ENCODE measurements around the gene LYPLAL1.
A peak's percentile ranks its signal among the peaks of the same experiment; 100 is the strongest.

The LYPLAL1 gene

GRCh38 chr1:219173758-219174459, at the start of gene LYPLAL1:
TSS of gene LYPLAL1 (plus strand) at chr1:219173878. CDS start at chr1:219173891, 13 bp downstream.
- DNase-seq (ENCODE audit: low read depth in 3 of 3) = peak; percentile 72 to 80 (median 73)

DNA sequence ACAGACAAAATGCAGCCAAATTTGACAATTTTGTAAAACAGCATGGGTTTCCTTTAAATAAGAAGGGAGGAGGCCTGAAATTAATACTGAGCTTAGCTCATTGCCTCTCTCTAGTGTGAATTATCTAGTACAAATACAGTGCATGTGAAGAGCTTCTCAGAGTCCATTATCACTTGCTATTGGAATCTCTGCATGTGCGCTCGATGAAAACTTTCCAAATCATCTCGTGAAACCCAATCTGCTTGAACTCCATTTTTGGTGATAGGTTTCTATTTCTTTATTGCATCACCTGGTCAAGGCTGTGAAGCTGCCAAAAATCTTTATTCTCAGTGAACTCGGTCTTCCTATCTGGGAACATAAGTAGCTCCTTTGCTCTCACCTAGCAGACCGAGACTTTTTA, 49.5 kb upstream of the LYPLAL1 start:
- DNase-seq (ENCODE audit: low read depth in 3 of 3) = no peak

DNA sequence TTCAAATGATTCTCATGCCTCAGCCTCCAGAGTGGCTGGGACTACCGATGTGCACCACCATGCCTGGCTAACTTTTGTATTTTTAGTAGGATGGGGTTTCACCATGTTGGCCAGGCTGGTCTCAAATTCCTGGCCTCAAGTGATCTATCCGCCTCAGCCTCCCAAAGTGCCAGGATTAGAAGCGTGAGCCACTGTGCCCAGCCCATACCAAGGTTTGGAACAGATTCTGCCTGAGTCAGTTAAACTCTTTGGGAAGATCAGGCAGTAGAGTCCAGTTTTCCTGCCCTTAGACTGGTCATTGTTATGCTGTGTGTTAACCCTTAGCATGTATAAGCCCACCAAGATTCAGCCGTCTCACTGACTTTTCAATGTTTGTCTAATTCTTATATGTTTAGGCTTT, 48.3 kb upstream of the LYPLAL1 start:
- DNase-seq (ENCODE audit: low read depth in 3 of 3) = no peak

GRCh38 chr1:219126377-219126776, 47.3 kb upstream of the LYPLAL1 start:
- DNase-seq (ENCODE audit: low read depth in 3 of 3) = no peak

DNA sequence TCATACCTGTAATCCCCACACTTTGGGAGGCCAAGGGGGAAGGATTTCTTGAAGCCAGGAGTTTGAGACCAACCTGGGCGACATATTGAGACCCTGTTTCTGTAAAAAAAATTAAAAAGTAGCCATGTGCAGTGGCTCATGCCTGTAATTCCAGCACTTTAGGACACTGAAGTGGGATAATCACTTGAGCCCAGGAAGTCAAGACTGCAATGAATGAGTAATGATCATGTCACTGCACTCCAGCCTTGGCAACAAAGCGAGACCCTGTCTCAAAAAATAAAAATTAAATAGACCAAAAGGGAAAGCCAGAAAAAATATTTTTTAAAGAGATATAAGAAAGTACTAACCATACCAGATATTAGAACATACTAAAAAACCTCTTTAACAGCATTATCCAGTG, 44.7 kb upstream of the LYPLAL1 start:
- DNase-seq (ENCODE audit: low read depth in 3 of 3) = no peak

GRCh38 chr1:219130366-219130935, 43.2 kb upstream of the LYPLAL1 start:
- DNase-seq (ENCODE audit: low read depth in 3 of 3) = no peak

DNA sequence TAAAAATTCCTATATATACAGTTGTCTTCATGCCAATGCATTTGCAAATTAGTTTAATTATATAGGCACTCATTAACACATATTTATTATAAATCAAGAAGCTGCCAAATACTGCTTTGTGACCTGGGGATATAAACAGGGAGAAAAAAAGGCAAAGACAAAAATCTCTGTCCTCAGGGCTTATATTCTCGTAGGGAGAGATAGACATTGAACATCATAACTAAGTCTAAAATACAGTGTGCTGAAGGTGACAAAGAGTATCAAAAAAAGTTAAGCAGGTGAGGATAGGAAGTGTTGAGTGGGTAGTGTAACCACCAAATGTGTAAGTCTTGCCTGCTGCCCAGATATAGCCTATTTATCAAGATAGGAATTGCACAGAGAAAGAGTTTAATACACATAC, 40.7 kb upstream of the LYPLAL1 start:
- DNase-seq (ENCODE audit: low read depth in 3 of 3) = no peak

- DNase-seq (ENCODE audit: low read depth in 3 of 3) = no peak
These were observed 34.9 kb upstream of the LYPLAL1 start for GRCh38 chr1:219138747-219139146.

GRCh38 chr1:219140303-219140877, 33.3 kb upstream of the LYPLAL1 start:
- DNase-seq (ENCODE audit: low read depth in 3 of 3) = no peak

GRCh38 chr1:219143735-219144134, 29.9 kb upstream of the LYPLAL1 start:
- DNase-seq (ENCODE audit: low read depth in 3 of 3) = no peak

GRCh38 chr1:219144658-219145315, 28.9 kb upstream of the LYPLAL1 start:
- no peak for DNase-seq (ENCODE audit: low read depth in 3 of 3)

DNA sequence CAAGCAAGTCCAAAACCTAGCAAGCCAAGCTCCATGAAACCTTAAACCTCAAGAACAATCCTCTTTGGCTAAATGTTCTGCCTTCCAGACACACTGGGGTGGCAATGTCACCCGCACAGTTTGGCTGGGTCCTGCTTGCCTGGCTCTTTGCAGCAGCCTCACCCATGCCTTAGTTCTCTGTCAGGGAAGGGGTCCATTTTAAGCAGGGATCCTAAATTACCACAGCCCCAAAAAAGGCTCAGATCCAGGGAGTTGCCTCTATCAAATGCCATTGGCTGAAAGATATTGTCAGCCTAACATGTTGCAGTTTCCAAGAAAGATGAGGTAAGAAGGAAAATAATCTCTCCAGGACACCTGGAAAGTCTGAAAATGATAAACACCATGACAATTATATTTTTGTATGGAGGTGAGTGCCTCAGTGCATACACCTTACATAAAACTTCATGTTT, 26.1 kb upstream of the LYPLAL1 start:
- DNase-seq (ENCODE audit: low read depth in 3 of 3) = no peak

DNA sequence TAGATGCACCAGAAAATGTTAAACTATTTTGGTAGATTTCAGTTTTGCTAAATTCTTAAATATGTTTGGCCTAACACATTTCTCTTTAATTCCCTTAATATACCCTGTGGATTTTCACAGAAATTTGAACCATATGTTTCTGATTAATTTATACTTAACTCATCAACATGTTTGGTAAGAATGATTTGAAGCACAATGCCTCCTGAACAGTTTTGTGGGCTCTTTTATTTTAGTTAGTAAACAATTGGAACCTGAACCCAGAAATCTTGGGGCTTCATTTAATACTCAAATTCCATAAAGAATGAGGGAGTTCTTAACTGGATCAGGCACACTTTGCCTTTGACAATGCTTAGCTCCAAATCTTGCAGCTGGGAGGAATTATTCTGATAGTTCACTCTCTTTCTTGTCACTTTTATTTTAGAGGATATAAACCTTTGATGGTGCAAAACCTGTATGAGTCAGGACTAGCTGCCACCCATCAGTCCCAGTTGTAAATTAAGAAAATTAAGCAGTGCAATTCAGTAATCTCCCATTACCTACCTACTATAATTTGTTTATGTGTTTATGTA, 24.6 kb upstream of the LYPLAL1 start:
- no peak for DNase-seq (ENCODE audit: low read depth in 3 of 3)

DNA sequence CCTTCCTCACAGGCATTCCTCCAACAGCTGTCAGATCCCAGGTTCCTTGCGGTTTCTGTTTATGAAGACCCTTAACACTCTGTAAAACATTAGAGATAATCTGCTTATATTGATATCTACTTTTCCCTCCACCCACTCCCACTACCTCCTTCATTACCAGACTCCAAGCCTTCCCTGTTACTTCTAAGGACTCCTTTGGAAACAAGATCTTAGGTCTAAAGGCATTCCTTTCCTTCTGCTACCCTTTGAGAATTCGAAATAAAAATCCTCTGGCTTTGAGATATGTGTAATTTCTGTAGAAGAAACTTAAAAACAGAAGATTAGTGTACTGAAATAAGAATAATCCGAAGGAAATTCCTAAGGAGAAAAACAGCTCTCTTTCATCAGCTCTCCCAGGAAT, 23.7 kb upstream of the LYPLAL1 start:
- DNase-seq (ENCODE audit: low read depth in 3 of 3) = no peak

DNA sequence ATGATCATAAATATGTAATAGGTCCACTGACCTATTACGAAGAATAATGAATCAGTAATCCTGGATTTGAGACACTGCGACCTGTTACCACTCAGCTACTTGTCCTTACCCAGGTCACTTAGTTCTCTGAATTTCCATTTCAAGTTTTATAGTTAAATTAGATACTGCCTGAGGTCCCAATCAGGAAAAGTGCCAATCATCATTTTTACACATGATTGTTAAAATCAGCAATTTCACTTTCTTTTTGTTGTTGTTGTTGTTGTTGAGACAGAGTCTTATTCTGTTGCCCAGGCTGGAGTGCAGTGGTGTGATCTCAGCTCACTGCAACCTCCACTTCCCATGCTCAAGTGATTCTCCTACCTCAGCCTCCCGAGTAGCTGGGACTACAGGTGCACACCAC, 22.8 kb upstream of the LYPLAL1 start:
- no peak for DNase-seq (ENCODE audit: low read depth in 3 of 3)

GRCh38 chr1:219151467-219151866, 22.2 kb upstream of the LYPLAL1 start:
- no peak for DNase-seq (ENCODE audit: low read depth in 3 of 3)

DNA sequence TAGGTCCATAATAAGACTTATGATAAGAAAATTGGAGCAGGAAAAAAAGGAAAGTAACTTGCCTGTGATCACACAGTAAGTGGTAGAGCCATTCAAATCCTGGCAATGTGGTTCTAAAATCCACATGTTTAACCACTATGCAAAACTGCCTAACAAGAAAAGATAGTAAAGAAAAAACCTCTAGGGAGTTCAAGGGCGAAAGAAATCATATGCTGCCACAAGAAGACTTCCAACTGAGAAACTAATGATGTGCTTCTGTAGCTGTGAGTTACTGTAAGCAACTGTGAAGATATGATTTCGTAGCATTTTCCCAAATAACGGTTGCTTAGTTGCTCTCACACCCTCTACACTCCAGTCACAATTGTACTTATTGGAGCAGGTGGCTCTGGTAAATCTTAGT, 20.9 kb upstream of the LYPLAL1 start:
- DNase-seq (ENCODE audit: low read depth in 3 of 3) = no peak

GRCh38 chr1:219153723-219154122, 20.0 kb upstream of the LYPLAL1 start:
- no peak for DNase-seq (ENCODE audit: low read depth in 3 of 3)

- DNase-seq (ENCODE audit: low read depth in 3 of 3) = no peak
These were observed 18.5 kb upstream of the LYPLAL1 start for GRCh38 chr1:219155135-219155534.

DNA sequence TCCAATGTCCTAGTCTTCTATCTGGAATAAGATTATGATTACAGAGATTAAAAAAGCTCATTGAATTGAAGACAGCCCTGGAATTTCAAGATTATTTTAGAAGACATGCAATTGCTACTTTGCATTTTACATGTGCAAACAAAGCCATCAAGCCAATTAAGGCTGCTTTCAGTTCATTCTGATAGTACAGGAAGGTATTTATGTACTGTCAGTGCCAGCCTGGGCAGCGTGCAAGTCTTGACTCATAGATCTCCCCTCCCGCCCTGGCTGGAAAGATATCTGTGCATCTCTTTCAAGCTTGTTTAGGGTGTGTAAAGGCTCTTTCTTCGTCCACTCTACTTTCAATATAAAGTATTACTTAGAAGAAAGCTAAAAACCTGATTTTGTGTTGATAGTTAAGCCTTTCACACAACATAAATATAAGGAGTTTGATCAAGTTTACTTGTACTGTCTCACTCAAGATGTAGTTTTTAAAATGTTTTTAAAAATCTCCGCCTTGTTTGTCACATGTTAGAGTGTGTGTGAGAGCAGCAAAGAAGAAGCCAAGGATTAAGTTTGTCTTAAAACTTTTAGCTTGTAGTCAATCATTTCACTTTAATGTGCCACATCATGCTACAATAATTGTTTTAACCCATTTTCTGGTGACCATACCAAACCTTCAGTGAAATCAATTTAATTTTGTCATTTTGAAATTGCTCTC, 13.6 kb upstream of the LYPLAL1 start:
- no peak for DNase-seq (ENCODE audit: low read depth in 3 of 3)

GRCh38 chr1:219160967-219161366, 12.7 kb upstream of the LYPLAL1 start:
- no peak for DNase-seq (ENCODE audit: low read depth in 3 of 3)

DNA sequence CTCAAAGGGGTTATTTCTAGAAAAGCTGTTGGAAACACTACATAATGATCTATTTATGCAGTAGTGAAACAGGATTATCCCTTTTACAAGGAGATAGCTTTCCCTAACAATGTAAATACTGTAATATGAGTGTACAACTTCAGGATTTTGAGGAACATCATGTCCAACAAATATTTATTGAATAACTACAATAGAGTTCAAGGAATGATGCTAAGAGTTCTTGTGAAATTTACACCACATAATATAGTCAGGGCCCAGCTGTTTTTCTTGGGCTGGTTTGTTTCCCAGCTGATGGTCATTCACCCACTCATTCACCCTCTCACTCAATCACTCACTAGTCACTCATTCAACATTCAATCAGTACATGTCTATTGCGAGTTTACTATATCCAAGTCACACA, 12.3 kb upstream of the LYPLAL1 start:
- no peak for DNase-seq (ENCODE audit: low read depth in 3 of 3)

Measured in stimulated activated CD4-positive, alpha-beta T cell treated with anti-CD3 and anti-CD28 coated beads, TNF-alpha, amount 100 ng/mL, for 48 hours (primary cell).